GM19372 (cell line): ENCODE data around the gene HBZ.
"Not testable (repeated sequence)": the region's sequence is repeated elsewhere in the genome, so short reads cannot be mapped to it uniquely, and the experiment has no call there.

ENCODE experiments used
- ATAC-seq: cut with Tn5 transposase; IDR thresholded peaks from one replicate; pipeline ENCODE4 v1.9.1; 2021; ENCODE audit warnings: mild to moderate bottlenecking, low read depth, moderate library complexity; ENCODE audit not compliant: unreplicated experiment

HBZ gene

DNA sequence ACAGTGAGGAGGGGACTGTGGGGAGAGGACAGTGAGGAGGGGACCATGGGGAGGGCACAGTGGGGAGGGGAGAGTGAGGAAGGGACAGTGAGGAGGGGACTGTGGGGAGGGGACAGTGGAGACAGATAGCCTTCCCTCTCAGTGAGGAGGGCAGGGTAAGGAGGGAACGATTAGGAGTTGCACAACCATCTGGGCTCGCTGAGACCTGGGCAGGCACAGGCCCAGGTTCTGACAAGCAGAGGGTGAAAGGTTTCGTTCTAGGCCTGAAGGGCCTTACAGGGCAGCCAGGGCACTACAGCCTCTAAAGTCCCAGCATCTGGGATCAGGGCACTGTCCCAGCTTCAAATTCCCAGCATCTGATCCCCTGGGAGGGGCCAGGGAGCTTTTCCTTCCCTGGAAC is 11.3 kb downstream of the HBZ start:
- ATAC-seq, result not testable (repeated sequence)

DNA sequence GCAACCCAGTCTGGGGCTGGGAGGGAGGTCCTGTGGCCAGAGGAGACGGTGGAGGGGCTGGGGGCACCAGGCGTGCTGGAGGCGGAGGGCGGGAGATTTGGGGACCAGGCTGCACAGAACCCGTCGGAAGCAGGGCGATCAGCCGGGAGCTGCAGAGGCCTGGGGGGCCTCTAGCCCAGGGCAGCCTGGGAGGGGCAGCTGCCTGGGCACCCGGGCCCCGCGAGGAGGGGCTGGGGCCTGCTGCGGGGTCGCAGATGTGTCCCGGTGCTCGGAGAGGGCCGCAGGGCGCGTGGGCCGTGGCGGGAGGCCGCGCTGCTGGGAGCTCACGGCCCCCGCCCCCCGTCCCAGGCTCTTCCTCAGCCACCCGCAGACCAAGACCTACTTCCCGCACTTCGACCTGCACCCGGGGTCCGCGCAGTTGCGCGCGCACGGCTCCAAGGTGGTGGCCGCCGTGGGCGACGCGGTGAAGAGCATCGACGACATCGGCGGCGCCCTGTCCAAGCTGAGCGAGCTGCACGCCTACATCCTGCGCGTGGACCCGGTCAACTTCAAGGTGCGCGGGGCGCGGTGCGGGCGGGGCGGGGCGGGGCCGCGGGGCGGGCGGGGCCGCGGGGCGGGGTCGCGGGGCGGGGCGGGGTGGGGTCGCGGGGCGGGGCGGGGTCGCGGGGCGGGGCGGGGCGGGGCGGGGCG is 11.8 kb downstream of the HBZ start:
- not testable (repeated sequence) for ATAC-seq

DNA sequence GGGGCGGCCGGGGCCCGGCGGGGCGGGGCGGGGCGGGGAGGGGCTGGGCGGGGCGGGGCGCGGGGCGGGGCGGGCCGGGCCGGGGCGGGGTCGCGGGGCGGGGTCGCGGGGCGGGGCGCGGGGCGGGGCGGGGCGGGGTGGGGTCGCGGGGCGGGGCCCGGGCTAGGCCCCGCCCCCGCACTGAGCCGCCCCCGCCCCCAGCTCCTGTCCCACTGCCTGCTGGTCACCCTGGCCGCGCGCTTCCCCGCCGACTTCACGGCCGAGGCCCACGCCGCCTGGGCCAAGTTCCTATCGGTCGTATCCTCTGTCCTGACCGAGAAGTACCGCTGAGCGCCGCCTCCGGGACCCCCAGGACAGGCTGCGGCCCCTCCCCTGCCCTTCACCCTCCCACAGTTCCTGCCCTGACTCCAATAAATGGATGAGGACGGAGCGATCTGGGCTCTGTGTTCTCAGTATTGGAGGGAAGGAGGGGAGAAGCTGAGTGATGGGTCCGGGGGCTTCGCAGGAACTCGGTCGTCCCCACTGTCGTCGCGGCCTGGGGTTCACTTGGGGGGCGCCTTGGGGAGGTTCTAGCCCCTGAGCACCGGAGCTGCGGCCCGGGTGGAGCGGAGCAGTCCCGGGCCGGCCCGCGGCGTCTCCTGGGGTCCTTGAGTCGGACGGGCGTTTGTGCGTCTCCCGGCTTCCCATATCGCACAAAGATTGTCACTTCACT is 12.5 kb downstream of the HBZ start:
- ATAC-seq, result no peak

GRCh38 chr16:165539-166374 is 13.3 kb downstream of the HBZ start, which contains the start of gene HBM:
TSS of gene HBM (plus strand) at chr16:165978. CDS start at chr16:165998, 20 bp downstream.
- ATAC-seq, result no peak

DNA sequence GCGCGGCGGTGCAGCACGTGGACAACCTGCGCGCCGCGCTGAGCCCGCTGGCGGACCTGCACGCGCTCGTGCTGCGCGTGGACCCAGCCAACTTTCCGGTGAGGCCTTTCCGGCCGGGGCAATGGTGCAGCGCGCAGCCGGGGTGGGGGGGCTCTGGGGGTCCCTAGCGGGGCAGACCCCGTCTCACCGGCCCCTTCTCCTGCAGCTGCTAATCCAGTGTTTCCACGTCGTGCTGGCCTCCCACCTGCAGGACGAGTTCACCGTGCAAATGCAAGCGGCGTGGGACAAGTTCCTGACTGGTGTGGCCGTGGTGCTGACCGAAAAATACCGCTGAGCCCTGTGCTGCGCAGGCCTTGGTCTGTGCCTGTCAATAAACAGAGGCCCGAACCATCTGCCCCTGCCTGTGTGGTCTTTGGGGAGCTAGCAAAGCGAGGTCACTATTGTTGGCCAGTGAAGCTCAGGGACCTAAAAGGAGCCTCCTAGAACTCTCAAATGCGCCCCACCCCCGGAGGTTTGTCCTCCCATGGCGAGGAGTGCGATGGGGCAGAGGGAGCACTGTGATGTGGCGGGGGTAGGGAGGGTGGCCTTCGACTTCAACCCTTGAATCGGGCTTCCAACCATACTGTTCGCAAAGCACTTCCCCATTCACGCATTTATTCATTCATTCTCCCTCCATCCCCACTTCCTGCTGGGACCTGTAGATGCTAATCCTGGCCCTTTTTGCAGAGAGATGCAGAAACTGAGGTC is 14.1 kb downstream of the HBZ start:
- no peak for ATAC-seq

DNA sequence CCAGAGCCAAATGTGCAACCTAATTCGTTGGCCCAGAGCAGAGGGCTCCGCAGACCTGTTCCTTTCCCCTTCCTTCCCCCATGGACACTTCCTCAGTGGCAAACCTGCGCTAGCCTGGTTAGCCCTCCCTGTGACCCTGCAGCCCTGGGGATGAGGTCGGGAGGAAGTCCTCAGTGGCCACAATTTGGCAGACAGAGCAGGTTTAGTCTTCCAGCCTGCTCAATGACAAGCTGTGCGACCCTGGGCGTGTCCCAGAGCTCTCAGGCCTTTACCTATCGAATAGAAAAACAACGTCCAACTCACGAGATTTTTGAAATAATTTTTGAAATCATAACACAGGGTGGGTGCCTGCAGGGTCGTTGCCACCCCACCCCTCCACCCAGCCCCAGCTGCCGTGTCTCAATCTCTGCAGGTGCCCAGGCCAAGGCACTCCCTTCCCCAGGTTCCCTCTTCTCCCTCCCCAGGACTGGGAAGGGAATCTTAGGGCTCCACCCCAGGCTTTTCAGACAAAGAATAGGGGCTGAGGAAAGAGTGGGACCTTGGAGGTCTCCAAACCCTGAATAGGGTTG is 14.8 kb downstream of the HBZ start:
- no peak for ATAC-seq

GRCh38 chr16:168424-168823 is 16.0 kb downstream of the HBZ start:
- no peak for ATAC-seq

DNA sequence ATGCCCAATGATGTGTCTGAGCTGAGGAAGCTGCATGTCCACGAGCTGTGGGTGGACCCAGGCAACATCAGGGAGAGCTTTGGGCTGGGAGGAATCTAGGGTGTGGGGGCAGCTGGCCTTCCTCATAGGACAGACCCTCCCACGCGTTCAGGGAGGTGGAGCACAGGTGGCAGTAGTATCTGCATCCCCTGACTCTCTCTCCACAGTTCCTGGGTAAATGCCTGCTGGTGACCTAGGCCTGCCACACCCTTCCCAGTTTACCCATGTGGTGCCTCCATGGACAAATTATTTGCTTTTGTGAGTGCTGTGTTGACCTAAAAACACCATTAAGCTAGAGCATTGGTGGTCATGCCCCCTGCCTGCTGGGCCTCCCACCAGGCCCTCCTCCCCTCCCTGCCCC is 16.6 kb downstream of the HBZ start:
- no peak for ATAC-seq

DNA sequence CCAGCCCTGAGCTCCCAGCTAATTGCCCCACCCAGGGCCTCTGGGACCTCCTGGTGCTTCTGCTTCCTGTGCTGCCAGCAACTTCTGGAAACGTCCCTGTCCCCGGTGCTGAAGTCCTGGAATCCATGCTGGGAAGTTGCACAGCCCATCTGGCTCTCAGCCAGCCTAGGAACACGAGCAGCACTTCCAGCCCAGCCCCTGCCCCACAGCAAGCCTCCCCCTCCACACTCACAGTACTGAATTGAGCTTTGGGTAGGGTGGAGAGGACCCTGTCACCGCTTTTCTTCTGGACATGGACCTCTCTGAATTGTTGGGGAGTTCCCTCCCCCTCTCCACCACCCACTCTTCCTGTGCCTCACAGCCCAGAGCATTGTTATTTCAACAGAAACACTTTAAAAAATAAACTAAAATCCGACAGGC is 17.7 kb downstream of the HBZ start:
- not testable (repeated sequence) for ATAC-seq

DNA sequence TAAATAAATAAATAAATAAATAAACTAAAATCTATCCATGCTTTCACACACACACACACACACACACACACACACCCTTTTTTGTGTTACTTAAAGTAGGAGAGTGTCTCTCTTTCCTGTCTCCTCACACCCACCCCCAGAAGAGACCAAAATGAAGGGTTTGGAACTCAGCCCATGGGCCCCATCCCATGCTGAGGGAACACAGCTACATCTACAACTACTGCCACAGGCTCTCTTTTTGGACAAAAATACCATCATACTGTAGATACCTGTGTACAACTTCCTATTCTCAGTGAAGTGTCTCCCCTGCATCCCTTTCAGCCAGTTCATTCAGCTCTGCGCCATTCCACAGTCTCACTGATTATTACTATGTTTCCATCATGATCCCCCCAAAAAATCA is 18.3 kb downstream of the HBZ start:
- ATAC-seq, result no peak

DNA sequence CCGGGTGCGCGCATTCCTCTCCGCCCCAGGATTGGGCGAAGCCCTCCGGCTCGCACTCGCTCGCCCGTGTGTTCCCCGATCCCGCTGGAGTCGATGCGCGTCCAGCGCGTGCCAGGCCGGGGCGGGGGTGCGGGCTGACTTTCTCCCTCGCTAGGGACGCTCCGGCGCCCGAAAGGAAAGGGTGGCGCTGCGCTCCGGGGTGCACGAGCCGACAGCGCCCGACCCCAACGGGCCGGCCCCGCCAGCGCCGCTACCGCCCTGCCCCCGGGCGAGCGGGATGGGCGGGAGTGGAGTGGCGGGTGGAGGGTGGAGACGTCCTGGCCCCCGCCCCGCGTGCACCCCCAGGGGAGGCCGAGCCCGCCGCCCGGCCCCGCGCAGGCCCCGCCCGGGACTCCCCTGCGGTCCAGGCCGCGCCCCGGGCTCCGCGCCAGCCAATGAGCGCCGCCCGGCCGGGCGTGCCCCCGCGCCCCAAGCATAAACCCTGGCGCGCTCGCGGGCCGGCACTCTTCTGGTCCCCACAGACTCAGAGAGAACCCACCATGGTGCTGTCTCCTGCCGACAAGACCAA is 20.0 kb downstream of the HBZ start, which contains the start of gene HBA2:
Gene HBA2 (plus strand): TSS at position 503 of the 568 bp plus-strand sequence. CDS start 37 bp downstream, at position 540.
- not testable (repeated sequence) for ATAC-seq

- ATAC-seq, result not testable (repeated sequence)
Measured at GRCh38 chr16:173211-173854, 20.9 kb downstream of the HBZ start.

DNA sequence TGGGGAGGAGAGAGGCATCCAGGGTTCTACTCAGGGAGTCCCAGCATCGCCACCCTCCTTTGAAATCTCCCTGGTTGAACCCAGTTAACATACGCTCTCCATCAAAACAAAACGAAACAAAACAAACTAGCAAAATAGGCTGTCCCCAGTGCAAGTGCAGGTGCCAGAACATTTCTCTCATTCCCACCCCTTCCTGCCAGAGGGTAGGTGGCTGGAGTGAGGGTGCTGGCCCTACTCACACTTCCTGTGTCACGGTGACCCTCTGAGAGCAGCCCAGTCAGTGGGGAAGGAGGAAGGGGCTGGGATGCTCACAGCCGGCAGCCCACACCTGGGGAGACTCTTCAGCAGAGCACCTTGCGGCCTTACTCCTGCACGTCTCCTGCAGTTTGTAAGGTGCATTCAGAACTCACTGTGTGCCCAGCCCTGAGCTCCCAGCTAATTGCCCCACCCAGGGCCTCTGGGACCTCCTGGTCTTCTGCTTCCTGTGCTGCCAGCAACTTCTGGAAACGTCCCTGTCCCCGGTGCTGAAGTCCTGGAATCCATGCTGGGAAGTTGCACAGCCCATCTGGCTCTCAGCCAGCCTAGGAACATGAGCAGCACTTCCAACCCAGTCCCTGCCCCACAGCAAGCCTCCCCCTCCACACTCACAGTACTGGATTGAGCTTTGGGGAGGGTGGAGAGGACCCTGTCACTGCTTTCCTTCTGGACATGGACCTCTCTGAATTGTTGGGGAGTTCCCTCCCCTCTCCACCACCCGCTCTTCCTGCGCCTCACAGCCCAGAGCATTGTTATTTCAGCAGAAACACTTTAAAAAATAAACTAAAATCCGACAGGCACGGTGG is 21.7 kb downstream of the HBZ start:
- ATAC-seq, result not testable (repeated sequence)

DNA sequence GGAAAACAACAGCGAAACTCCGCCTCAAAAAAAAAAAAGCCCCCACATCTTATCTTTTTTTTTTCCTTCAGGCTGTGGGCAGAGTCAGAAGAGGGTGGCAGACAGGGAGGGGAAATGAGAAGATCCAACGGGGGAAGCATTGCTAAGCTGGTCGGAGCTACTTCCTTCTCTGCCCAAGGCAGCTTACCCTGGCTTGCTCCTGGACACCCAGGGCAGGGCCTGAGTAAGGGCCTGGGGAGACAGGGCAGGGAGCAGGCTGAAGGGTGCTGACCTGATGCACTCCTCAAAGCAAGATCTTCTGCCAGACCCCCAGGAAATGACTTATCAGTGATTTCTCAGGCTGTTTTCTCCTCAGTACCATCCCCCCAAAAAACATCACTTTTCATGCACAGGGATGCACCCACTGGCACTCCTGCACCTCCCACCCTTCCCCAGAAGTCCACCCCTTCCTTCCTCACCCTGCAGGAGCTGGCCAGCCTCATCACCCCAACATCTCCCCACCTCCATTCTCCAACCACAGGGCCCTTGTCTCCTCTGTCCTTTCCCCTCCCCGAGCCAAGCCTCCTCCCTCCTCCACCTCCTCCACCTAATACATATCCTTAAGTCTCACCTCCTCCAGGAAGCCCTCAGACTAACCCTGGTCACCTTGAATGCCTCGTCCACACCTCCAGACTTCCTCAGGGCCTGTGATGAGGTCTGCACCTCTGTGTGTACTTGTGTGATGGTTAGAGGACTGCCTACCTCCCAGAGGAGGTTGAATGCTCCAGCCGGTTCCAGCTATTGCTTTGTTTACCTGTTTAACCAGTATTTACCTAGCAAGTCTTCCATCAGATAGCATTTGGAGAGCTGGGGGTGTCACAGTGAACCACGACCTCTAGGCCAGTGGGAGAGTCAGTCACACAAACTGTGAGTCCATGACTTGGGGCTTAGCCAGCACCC is 22.8 kb downstream of the HBZ start:
- no peak for ATAC-seq

- ATAC-seq, result not testable (repeated sequence)
Measured at GRCh38 chr16:176006-176405, 23.6 kb downstream of the HBZ start.

DNA sequence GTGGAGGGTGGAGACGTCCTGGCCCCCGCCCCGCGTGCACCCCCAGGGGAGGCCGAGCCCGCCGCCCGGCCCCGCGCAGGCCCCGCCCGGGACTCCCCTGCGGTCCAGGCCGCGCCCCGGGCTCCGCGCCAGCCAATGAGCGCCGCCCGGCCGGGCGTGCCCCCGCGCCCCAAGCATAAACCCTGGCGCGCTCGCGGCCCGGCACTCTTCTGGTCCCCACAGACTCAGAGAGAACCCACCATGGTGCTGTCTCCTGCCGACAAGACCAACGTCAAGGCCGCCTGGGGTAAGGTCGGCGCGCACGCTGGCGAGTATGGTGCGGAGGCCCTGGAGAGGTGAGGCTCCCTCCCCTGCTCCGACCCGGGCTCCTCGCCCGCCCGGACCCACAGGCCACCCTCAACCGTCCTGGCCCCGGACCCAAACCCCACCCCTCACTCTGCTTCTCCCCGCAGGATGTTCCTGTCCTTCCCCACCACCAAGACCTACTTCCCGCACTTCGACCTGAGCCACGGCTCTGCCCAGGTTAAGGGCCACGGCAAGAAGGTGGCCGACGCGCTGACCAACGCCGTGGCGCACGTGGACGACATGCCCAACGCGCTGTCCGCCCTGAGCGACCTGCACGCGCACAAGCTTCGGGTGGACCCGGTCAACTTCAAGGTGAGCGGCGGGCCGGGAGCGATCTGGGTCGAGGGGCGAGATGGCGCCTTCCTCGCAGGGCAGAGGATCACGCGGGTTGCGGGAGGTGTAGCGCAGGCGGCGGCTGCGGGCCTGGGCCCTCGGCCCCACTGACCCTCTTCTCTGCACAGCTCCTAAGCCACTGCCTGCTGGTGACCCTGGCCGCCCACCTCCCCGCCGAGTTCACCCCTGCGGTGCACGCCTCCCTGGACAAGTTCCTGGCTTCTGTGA is 24.3 kb downstream of the HBZ start, which contains the start of gene HBA1:
Gene HBA1 (plus strand): TSS at position 204 of the 906 bp plus-strand sequence. CDS start 37 bp downstream, at position 241.
- not testable (repeated sequence) for ATAC-seq
